Measurements from ENCODE around the gene C1orf116.

C1orf116 gene

GRCh38 chr1:206987873-206988272 is 44.7 kb downstream of the C1orf116 start:
- DNase-seq (ENCODE audit: low spot score), result no peak

- no peak for DNase-seq (ENCODE audit: low spot score)
Observed at GRCh38 chr1:206986885-206987284, 45.7 kb downstream of the C1orf116 start.

GRCh38 chr1:206986402-206986801 is 46.2 kb downstream of the C1orf116 start:
- DNase-seq (ENCODE audit: low spot score), result no peak

GRCh38 chr1:206985162-206985749 is 47.3 kb downstream of the C1orf116 start:
- DNase-seq (ENCODE audit: low spot score), result no peak

GRCh38 chr1:206982216-206982615 is 50.3 kb downstream of the C1orf116 start:
- DNase-seq (ENCODE audit: low spot score), result peak; percentile 79

GRCh38 chr1:206979379-206980043 is 53.0 kb downstream of the C1orf116 start:
- peak; percentile 25 for DNase-seq (ENCODE audit: low spot score)

GRCh38 chr1:206978259-206978658 is 54.3 kb downstream of the C1orf116 start:
- DNase-seq (ENCODE audit: low spot score), result no peak

GRCh38 chr1:206975306-206975705 is 57.2 kb downstream of the C1orf116 start:
- DNase-seq (ENCODE audit: low spot score), result no peak

- DNase-seq (ENCODE audit: low spot score), result no peak
Observed at GRCh38 chr1:206974140-206974539, 58.4 kb downstream of the C1orf116 start.

- no peak for DNase-seq (ENCODE audit: low spot score)
Observed at GRCh38 chr1:206972728-206973127, 59.8 kb downstream of the C1orf116 start.

- peak; percentile 52 for DNase-seq (ENCODE audit: low spot score)
Observed at GRCh38 chr1:206971029-206971655, 61.4 kb downstream of the C1orf116 start.

GRCh38 chr1:206970446-206970845 is 62.1 kb downstream of the C1orf116 start, which contains the start of gene FCAMR:
Gene FCAMR, minus strand, starts transcription at chr1:206970460. Its CDS starts 335 bp downstream, at chr1:206970125.
- no peak for DNase-seq (ENCODE audit: low spot score)

GRCh38 chr1:206969090-206969489 is 63.5 kb downstream of the C1orf116 start:
- no peak for DNase-seq (ENCODE audit: low spot score)
